ENCODE measurements around the gene ABCA7. TPM values are rescaled to one million over a fixed set of nuclear protein-coding genes. Genes with fewer than 3 reads are reported as not detected.

ABCA7 gene
- total RNA-seq, 2 donors from 2014 or later, result 17.8 to 105 TPM

DNA sequence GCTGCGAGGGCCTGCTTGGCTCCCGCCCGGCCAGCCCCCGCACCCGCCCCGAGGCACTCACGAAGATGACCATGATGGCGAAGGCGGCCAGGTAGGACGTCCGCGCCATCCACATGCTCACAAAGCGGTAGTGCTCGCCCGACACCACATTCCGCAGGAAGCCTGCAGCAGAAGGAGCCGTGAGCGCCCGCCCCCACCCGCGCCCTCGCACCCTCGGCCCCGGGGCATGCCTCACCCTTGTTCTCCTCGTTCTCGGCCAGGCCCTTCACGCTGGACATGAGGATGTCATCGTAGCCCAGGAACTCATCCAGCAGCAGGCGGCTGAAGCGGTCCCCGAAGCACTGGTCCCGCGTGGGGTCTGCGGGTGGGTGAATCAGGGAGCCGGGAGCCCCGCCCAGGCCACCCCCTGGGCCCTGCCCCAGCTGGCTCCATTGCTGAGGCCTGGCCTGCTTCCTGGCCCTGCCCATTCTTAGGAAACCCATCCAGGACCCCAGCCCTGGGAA, 28.0 kb upstream of the ABCA7 start:
- Mint-ChIP-seq H3K9me3 (no peaks in the 10 kb centered on the region), H3K27ac (no peak overlapping the region), H3K36me3 (no peaks in the 10 kb centered on the region)
- ATAC-seq, result no peak
- DNase-seq (ENCODE audit: low spot score in 2 of 2), result no peak

DNA sequence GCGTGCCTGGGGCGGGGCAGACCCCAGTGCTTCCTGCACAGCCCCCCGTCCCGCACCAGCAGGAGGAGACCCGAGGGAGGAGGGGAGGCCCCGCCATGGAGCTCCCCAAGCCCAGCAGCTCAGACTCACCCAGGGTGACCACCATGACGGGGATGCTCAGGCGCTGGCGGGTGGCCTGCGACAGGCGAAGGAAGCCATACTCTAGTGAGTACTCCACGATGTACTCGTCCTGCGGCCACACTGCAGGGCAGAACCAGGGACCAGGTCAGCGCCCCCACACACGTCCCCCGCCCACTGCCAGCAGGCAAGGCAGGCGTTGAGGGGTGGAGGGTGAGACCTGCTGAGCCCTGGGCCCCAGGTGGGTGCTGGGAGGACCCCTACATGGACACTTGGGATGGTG, 27.6 kb upstream of the ABCA7 start:
- no peak overlapping the region for H3K27ac Mint-ChIP-seq
- no peaks in the 10 kb centered on the region for H3K36me3 Mint-ChIP-seq
- no peak for ATAC-seq

DNA sequence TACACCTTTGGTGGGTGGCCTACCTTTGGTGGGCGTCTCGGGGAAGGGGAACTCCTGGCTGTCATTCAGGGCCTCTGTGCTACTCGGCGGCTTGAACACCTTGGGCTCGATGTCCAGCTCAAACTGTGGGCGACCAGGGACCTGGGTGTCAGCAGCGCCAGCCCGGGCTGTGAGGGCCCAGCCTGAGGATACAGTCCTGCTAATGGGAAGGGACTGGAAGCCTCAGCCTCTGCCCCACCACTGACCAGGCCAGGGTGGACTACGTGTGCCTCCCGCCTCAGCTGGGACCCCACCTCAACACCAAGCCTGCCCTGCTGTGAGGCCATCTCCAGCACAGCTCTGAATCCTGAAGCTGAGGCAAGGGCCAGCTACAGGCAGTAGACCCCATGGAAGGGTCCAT, 26.7 kb upstream of the ABCA7 start:
- no peaks in the 10 kb centered on the region for H3K9me3 Mint-ChIP-seq

More for the DNA sequence above, 27.6 kb upstream of the ABCA7 start:
- DNase-seq (ENCODE audit: low spot score in 2 of 2), result no peak
- no peaks in the 10 kb centered on the region for H3K9me3 Mint-ChIP-seq

DNA sequence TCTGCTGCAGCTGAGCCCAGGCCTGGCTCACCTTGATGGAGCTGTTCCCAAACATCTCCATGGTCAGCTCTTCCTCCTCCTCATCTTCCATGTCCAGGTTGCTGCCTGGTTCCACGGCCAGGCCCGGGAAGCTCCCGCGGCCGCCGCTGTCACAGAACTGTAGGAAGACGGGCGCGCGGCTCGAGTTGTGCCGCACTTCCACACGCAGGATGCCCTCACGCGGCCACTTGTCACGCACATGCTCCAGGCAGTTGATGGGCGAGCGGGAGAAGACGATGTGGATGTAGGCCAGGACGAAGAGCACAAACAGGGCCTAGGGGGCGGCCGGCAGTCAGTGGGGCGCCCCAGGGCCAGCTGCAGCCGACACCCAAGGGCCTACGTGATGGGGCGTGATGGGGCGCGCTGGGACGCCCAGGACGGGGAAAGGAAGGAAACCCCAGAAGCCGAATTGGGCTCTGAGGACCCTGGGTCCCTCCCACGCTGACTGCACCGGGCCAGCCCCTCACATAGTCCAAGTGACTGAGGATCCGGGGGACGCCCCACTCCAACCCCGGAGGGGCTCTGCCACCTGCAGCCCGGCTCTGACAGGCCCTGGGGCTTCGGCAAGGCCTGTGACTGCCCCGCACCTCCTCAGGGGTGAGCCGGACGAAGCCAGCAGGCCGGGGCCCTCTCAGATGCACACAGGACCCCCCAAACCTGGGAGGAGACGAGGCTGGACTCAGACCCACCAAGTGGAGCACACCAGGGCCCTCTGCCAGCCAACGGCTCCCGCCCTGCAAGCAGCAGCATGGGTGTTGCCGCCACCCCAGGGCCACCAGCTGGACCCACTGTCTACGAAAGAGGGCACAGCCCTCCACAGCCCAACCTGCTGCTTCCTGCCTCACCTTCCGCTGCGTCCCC, 25.5 kb upstream of the ABCA7 start:
- no peak for DNase-seq (ENCODE audit: low spot score in 2 of 2)
- no peak for ATAC-seq
- Mint-ChIP-seq H3K27ac (no peak overlapping the region), H3K36me3 (no peaks in the 10 kb centered on the region), H3K9me3 (no peaks in the 10 kb centered on the region)

More for the DNA sequence above, 26.7 kb upstream of the ABCA7 start:
- DNase-seq (ENCODE audit: low spot score in 2 of 2) (no peak), ATAC-seq (no peak)
- Mint-ChIP-seq H3K36me3 (no peaks in the 10 kb centered on the region), H3K27ac (no peak overlapping the region)

DNA sequence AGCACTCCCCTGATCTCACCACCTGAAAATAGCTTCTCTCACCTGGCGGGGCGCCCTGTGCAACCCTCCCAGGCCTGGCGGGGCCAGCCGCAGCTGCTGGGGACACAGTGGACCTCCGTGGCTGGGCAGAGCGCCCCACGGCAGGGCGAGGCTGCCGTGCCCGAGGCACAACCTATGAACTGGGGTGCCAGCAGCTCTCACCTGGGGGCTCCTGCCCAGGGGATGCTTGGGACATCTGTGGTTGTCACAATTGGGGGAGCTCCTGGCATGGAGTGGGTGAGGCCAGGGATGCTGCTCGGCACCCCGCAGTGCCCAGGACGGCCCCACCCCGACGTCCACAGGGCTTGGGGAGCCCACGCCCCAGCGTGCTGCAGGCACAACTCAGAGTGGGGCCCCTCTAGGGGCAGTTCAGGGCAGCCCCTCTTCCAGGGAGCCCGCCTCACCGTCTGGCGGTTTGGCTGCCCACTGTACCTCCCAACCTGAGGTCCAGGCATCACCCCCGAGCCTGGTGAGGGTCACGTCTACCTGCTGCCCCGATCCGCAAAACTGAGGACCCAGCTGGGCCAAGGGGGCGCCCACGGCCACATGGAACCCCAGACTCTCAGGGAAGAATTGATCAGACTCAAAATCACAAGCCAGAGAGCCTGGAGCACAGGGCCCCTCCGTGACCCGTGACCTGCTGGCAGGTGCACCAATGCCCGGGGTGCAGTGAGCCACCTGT, 24.7 kb upstream of the ABCA7 start:
- ATAC-seq (no peak), DNase-seq (ENCODE audit: low spot score in 2 of 2) (no peak)
- Mint-ChIP-seq H3K27ac (no peak overlapping the region), H3K36me3 (peaks cover 3 to 5% of the 10 kb centered on the region in 2 donors), H3K9me3 (no peaks in the 10 kb centered on the region)

DNA sequence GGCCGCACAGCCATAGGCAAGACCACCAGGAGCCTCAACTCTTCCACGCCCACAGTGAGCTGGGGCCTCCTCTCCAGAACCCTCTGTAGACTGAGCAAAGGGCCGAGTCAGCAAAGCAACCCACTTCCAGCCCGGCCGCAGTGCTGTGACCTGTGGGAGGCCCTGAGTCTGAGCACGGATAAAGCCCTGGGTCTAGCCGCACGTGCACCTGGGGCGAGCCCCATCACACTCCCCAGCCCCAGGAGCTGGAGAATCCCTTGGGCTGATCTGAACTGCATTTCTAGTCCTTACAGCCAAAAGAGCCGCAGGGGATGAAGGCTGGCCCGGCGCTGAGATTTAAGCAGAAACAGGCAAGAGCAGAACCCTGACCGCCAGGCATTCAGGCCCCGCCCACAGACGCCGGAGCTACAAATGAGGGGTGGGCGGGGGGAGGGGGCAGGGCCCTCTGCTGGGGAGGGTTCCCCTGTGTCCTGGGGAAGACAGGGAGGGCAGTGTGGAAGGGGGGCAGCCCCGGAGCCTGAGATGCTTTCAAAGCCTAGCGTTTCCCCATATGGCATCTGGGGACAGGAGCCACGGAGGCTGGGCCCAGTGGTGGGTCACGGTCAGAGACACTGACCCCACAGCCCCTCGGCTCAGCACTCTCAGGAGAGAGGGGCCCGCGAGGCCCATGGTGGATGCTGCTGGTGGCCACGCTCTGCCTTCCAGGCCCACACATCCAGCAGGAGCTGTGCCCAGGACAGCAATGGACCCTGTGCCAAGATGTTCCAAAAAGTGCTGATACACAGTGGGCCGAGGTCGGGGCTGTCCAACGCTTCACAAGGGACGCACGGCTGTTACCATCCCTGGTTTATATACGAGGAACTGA, 23.9 kb upstream of the ABCA7 start:
- H3K36me3 Mint-ChIP-seq, result peaks cover 5 to 7% of the 10 kb centered on the region in 2 donors
- peak overlapping the region; percentile 81 to 100 for H3K27ac Mint-ChIP-seq
- no peak for ATAC-seq

DNA sequence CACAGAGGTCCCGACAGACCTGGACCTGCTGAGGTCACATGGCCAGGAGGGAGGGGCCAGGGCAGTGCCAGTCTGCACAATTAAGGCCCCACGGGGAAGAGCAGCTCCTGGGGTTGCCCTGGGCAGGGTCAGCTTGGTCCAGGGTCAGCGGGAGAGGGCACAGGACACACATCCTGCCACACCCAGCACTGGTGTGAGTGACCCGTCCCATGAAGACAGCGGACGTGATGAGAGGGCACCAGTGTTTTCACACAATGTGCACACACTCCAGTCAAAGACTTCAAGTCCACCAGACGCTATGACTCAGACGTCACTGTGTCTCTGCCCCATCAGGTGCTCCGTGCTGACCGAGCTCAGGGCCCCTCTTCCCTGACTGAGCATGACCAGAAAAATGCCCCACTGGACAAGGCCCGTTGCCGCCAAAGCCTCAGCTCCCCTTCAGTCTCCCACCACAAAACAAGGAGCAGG, 23.2 kb upstream of the ABCA7 start:
- Mint-ChIP-seq H3K27ac (peak overlapping the region; percentile 81 to 100), H3K36me3 (peaks cover 5 to 7% of the 10 kb centered on the region in 2 donors), H3K9me3 (no peaks in the 10 kb centered on the region)
- ATAC-seq, result no peak
- DNase-seq (ENCODE audit: low spot score in 2 of 2), result no peak

More for the DNA sequence above, 23.9 kb upstream of the ABCA7 start:
- DNase-seq (ENCODE audit: low spot score in 2 of 2), result no peak
- no peaks in the 10 kb centered on the region for H3K9me3 Mint-ChIP-seq

DNA sequence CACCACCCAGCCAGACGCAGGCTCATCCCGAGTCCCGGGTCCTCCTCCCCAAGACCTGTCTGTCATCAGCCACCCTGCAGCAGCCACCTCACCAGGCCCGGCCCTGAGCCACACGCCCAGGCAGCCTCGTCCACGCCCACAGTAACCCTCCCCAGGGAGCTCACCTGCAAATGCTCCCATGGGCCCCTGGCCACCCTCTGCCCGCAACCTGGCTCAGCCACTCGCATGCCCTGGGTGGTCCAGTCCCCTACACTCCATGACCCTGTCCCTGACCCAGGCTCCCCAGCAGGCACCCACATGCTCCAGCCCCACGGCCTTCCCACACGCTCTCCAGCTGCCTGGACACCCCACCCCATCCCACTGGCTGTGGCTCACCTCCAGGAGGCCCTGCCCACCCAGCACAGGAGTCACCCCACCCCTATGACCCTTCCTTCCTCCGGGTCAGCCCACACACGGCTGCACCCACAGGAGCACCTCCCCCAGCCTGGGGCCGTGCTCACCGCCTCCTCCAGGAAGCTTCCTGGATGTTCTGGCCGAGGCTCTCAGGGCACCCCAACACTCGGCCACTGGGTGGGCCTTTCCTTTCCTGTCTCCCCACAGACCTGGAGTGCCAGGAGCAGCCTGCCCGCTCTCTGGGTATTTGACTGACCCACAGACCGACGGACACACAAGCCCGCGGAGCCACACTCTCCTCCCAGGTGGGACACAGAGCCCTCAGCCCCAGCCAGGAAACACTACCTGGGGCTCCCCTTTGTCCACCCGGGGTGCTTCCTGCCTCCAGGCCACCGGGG, 22.6 kb upstream of the ABCA7 start:
- ATAC-seq, result no peak
- Mint-ChIP-seq H3K27ac (peak overlapping the region; percentile 81 to 100), H3K9me3 (no peaks in the 10 kb centered on the region), H3K36me3 (peaks cover 5 to 7% of the 10 kb centered on the region in 2 donors)
- DNase-seq (ENCODE audit: low spot score in 2 of 2), result no peak

DNA sequence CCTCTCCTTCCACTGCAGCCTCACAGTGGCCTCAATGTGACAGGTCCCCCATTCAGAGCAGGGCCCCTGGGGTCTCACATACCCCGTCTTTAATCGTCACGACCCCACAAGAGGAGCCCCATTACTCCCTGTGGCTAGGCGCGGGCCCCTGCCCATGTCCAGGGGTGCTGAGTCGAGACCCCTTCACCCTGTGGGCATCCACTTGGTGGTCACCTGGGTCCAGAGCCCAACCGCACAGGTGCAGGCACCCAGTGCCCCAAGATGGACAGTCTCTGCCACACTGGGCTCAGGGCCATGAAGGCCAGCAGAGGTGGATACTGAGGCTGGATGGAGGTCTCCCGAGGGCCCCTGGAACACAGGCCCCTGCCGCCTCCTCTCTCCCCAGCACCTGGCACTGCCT, 22.0 kb upstream of the ABCA7 start:
- DNase-seq (ENCODE audit: low spot score in 2 of 2) (no peak), ATAC-seq (no peak)
- Mint-ChIP-seq H3K36me3 (peaks cover 5 to 7% of the 10 kb centered on the region in 2 donors), H3K9me3 (no peaks in the 10 kb centered on the region), H3K27ac (peak overlapping the region; percentile 81 to 100)

DNA sequence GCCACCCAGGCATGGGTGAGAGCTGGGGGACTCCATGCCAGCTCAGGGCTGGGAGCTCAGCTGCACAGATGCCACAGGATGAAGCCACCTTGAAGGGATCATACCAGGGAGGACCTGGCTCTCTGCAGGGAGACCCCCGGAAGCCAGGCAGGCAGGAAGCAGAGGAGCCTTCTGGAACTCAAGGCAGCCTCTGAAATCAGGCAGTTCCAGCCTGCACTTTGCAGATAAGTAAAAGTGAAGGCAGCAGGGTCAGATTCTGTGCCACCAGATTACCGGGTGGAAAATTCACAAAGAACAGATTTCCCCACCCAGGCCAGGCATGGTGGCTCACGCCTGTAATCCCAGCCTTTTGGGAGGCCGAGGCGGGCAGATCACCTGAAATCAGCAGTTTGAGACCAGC, 21.5 kb upstream of the ABCA7 start:
- no peaks in the 10 kb centered on the region for H3K9me3 Mint-ChIP-seq
- peak overlapping the region in 1 of 2 donors; percentile 100 for H3K27ac Mint-ChIP-seq
- ATAC-seq, result no peak
- no peak for DNase-seq (ENCODE audit: low spot score in 2 of 2)
- H3K36me3 Mint-ChIP-seq, result peaks cover 5 to 7% of the 10 kb centered on the region in 2 donors

DNA sequence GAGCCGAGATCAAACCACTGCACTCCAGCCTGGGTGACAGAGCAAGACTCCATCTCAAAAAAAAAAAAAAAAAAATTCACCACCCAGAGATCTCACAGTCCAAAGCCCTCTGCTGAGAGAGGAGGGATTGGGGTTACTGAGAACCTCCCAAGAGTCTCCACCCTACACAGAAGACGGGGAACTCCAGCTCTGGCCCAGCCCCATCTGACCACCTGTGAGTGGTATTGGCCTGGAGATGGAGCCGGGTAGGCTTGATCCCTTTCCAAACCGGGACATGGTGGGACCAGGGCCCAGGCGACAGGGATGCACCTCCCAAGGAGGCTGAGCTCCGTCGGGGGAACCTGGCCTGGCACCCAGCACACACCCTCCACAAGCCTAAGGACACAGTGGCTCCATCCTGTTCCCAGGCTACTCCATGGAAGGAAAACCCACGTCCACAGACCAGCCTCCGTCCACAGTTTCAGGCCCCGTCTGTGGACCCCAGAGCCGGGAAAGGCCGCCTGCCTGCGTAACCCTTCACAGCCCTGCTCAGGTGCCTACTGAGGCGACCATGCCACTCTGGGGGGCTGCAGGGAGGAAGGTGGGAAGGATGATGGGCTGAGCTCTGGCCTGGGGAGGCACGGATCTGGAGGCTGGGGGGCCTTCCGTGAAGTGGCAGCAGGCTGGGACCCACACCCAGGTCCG, 20.8 kb upstream of the ABCA7 start:
- ATAC-seq (no peak), DNase-seq (ENCODE audit: low spot score in 2 of 2) (no peak)
- Mint-ChIP-seq H3K9me3 (no peaks in the 10 kb centered on the region), H3K27ac (peak overlapping the region; percentile 82 to 100), H3K36me3 (peaks cover 5 to 7% of the 10 kb centered on the region in 2 donors)

DNA sequence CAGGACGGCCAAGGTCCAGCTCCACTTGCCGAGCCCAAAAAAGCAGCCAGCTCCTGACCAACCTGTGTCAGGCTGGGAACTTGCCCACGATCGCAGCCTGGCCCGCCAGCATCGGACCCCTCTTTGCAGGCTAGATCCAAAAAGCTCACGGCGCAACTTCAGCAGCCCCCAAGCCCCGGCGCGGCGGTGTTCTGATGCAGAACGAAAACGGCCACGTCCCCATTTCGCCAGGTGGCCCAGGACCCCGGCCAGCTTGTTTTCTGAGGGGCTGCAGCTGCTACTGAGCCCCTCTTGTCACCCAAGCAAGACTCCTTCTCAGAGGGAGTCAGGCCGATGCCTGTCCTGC, 20.3 kb upstream of the ABCA7 start:
- Mint-ChIP-seq H3K9me3 (no peaks in the 10 kb centered on the region), H3K27ac (peak overlapping the region; percentile 97 to 100), H3K36me3 (peaks cover 5 to 7% of the 10 kb centered on the region in 2 donors)
- ATAC-seq (no peak), DNase-seq (ENCODE audit: low spot score in 2 of 2) (no peak)

DNA sequence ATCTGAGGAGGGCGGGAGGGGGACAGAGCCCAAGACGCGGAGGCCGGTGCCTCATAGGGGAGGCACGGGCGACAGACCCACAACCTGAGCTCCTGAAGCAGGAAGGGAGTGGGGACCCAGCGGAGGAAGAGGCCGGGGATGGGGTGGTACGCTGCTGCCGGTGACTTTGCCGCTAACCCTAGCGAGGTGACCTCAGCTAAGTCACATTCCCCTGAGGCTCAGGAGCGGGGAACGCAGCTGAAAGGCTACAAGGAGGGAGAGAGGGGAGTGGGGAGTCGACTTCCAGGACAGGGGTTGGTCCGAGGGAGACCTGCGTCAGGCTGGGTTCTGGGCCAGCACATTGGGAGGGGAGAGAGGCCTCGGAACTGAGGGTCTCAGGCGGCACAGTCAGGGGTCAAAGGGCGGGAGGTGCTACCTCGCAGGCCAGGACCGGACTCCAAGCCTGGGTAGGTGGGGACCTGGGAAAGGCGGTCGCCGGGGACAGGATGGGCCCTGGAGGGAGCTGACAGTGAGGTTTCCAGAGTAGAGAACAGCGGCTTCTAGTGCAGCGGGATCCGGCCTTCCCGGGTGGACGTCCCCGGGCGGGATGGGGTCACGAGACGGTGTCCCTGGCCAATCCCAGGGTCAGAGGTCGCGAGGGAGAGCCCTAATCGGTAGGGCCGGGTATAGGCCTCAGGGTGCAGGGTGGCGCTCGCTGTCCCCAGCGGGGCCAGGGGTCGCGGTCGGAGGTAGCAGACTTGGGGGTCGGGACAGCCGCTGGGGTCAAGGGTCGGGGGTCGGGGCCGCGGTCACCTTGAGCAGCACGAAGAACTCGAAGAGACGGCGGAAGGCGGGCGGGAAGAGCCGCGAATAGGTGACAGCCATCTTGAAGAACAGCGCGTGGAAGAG, 19.7 kb upstream of the ABCA7 start:
- no peak for DNase-seq (ENCODE audit: low spot score in 2 of 2)
- Mint-ChIP-seq H3K27ac (peak overlapping the region; percentile 97 to 100), H3K9me3 (no peaks in the 10 kb centered on the region), H3K36me3 (peaks cover 5 to 7% of the 10 kb centered on the region in 2 donors)
- ATAC-seq, result peak in 1 of 2 donors; percentile 10

DNA sequence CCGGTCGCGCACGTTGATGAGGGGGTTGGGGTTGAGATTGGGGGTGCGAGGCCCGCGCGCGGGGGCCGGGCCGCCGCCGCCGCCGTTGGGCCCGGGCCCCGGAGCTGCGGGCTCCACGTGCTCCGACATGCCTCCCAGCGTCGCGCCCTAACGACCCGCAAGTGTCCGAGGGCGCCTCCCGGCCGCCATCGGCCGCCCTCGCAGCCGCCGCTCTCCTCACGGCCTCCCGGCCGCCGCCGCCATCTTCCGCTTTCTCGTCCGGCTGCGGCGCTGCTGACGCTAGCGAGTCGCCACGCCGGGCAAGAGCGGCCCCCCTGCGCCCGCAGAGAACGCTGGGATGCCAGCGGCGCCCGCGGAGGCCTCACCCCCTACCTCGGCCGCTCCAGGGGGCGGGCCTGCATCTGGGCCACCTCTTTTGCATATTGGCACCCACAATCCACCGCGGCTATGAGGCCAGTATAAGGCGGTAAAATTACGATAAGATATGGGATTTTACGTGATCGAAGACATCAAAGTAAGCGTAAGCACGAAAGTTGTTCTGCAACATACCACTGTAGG, 19.0 kb upstream of the ABCA7 start, which contains the start of gene TMEM259:
Gene TMEM259 (minus strand): TSS at position 256 of the 558 bp plus-strand sequence. CDS start 127 bp downstream, at position 129.
- DNase-seq (ENCODE audit: low spot score in 2 of 2) (peak; percentile 96 to 97), ATAC-seq (peak; percentile 88 to 90)
- peaks cover 5 to 7% of the 10 kb centered on the region in 2 donors for H3K36me3 Mint-ChIP-seq
- no peaks in the 10 kb centered on the region for H3K9me3 Mint-ChIP-seq
- H3K27ac Mint-ChIP-seq, result peak within 1 kb of the TSS; percentile 99 to 100
